ENCODE measurements around the gene WASHC3.
"Not testable (repeated sequence)": the region's sequence is repeated elsewhere in the genome, so short reads cannot be mapped to it uniquely, and the experiment has no call there.

WASHC3 gene

GRCh38 chr12:102050660-102051430 lies 10.9 kb downstream of the WASHC3 start:
- DNase-seq (ENCODE audit: low spot score): no peak

GRCh38 chr12:102043928-102044327 lies 17.9 kb downstream of the WASHC3 start:
- DNase-seq (ENCODE audit: low spot score): no peak

GRCh38 chr12:102033991-102034745 lies 27.6 kb downstream of the WASHC3 start:
- DNase-seq (ENCODE audit: low spot score): no peak

GRCh38 chr12:102031852-102032251 lies 29.9 kb downstream of the WASHC3 start:
- no peak for DNase-seq (ENCODE audit: low spot score)

- no peak for DNase-seq (ENCODE audit: low spot score)
Measured at GRCh38 chr12:102029141-102029540, 32.6 kb downstream of the WASHC3 start.

GRCh38 chr12:102026728-102027127 lies 35.1 kb downstream of the WASHC3 start:
- DNase-seq (ENCODE audit: low spot score): peak; percentile 25

GRCh38 chr12:102024765-102025164 lies 37.0 kb downstream of the WASHC3 start:
- no peak for DNase-seq (ENCODE audit: low spot score)

- no peak for DNase-seq (ENCODE audit: low spot score)
Measured at GRCh38 chr12:102023343-102023930, 38.4 kb downstream of the WASHC3 start.

- no peak for DNase-seq (ENCODE audit: low spot score)
Measured at GRCh38 chr12:102022286-102022685, 39.5 kb downstream of the WASHC3 start.

GRCh38 chr12:102021540-102022246 lies 40.1 kb downstream of the WASHC3 start:
- no peak for DNase-seq (ENCODE audit: low spot score)

GRCh38 chr12:102018607-102019006 lies 43.2 kb downstream of the WASHC3 start:
- not testable (repeated sequence) for DNase-seq (ENCODE audit: low spot score)

GRCh38 chr12:102016472-102016871 lies 45.3 kb downstream of the WASHC3 start:
- DNase-seq (ENCODE audit: low spot score): no peak

GRCh38 chr12:102010265-102010994 lies 51.4 kb downstream of the WASHC3 start:
- peak; percentile 85 for DNase-seq (ENCODE audit: low spot score)

GRCh38 chr12:102009796-102010195 lies 52.0 kb downstream of the WASHC3 start:
- no peak for DNase-seq (ENCODE audit: low spot score)

- no peak for DNase-seq (ENCODE audit: low spot score)
Measured at GRCh38 chr12:102008615-102009126, 53.1 kb downstream of the WASHC3 start.

- no peak for DNase-seq (ENCODE audit: low spot score)
Measured at GRCh38 chr12:102005256-102005655, 56.5 kb downstream of the WASHC3 start.

GRCh38 chr12:101997102-101997501 lies 64.7 kb downstream of the WASHC3 start:
- no peak for DNase-seq (ENCODE audit: low spot score)

- DNase-seq (ENCODE audit: low spot score): no peak
Measured at GRCh38 chr12:101995684-101996083, 66.1 kb downstream of the WASHC3 start.

- no peak for DNase-seq (ENCODE audit: low spot score)
Measured at GRCh38 chr12:101992091-101992490, 69.7 kb downstream of the WASHC3 start.

- no peak for DNase-seq (ENCODE audit: low spot score)
Measured at GRCh38 chr12:101982307-101982706, 79.5 kb downstream of the WASHC3 start.

GRCh38 chr12:101981868-101982267 lies 79.9 kb downstream of the WASHC3 start:
- no peak for DNase-seq (ENCODE audit: low spot score)
